ENCODE results near the gene MTX2.

MTX2 gene

DNA sequence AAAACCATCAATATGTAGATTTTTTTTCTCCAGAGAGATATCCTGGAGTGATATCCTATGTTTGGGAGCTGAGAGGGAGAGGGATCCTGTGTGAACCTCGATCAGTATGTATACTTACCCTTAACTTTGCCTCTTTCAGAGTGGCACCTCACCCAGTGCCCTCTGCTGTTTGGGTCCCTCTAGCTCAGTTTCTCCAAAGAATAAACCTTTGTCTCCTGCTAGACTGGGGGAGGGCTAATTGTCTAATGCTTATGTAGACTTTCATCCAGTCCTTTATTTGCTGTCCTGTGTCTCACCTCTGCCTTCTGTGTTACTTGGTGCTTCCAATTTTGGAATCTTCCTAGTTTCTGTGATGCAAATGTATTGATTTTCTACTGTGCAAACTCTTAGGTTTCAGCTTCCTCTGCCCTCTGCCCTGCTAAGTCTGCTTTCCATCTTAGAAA, 48.4 kb downstream of the MTX2 start:
- TF ChIP-seq TARDBP (IDR thresholded peaks at IDR 0.05) (no peak), FOXM1 (IDR thresholded peaks at IDR 0.05; ENCODE audit: borderline replicate concordance) (no peak), ARNT (IDR thresholded peaks at IDR 0.05) (no peak), BHLHE40 (IDR thresholded peaks at IDR 0.05; ENCODE audit: borderline replicate concordance) (no peak), NFRKB (IDR thresholded peaks at IDR 0.05) (no peak), ZNF384 (IDR thresholded peaks at IDR 0.05) (no peak), PKNOX1 (IDR thresholded peaks at IDR 0.05) (no peak), L3MBTL2 (conservative IDR thresholded peaks at IDR 0.05) (no peak), FOXA1 (IDR thresholded peaks at IDR 0.05) (no peak), HDGF (IDR thresholded peaks at IDR 0.05; ENCODE audit: borderline replicate concordance) (no peak), CTBP1 (IDR thresholded peaks at IDR 0.05; ENCODE audit: borderline replicate concordance) (no peak), FOXK2 (IDR thresholded peaks at IDR 0.05) (no peak), SUZ12 (IDR thresholded peaks at IDR 0.05) (no peak), ELF4 (IDR thresholded peaks at IDR 0.05) (no peak), LEF1 (IDR thresholded peaks at IDR 0.05; ENCODE audit: borderline replicate concordance) (no peak), SP1 (IDR thresholded peaks at IDR 0.05) (no peak)
- CTCF ChIA-PET: interaction anchor here (0.6 kb wide), 1 partner anchor 145 kb away, joined by 4 read pairs; no protein-coding TSS in a partner anchor
- POLR2A ChIA-PET: no interaction called here
- DNase-seq (ENCODE audit: extremely low spot score): no peak

DNA sequence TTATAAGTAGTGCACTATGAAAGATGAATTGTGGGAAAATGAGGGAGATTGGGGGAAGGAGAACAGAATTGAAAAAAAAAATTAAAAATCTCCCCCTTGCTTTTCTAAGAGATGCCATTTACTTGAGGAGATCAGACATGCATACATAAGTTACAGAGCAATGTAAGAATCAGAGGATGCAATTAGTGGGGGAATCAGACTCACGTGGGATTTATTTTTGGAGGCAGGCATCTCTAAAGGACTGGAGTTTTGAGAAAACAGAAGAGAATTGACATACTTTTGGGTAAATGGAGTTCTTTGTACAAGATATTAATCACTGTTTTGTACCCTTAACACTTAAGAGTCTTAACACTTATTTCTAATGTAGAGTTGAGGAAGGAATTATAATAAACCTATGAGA, 52.7 kb downstream of the MTX2 start:
- no peak for DNase-seq (ENCODE audit: extremely low spot score)
- CTCF ChIA-PET: interaction anchor here (1.3 kb wide), 1 partner anchor 182 kb away, joined by 4 read pairs; no protein-coding TSS in a partner anchor
- POLR2A ChIA-PET: no interaction called here
- TF ChIP-seq ARNT (IDR thresholded peaks at IDR 0.05): no peak
- TF ChIP-seq TARDBP (IDR thresholded peaks at IDR 0.05): no peak
- no peak for TF ChIP-seq LEF1 (IDR thresholded peaks at IDR 0.05; ENCODE audit: borderline replicate concordance)
- TF ChIP-seq CTBP1 (IDR thresholded peaks at IDR 0.05; ENCODE audit: borderline replicate concordance): no peak
- TF ChIP-seq BHLHE40 (IDR thresholded peaks at IDR 0.05; ENCODE audit: borderline replicate concordance): no peak
- no peak for TF ChIP-seq FOXK2 (IDR thresholded peaks at IDR 0.05)
- TF ChIP-seq NFRKB (IDR thresholded peaks at IDR 0.05): no peak
- TF ChIP-seq PKNOX1 (IDR thresholded peaks at IDR 0.05): no peak

DNA sequence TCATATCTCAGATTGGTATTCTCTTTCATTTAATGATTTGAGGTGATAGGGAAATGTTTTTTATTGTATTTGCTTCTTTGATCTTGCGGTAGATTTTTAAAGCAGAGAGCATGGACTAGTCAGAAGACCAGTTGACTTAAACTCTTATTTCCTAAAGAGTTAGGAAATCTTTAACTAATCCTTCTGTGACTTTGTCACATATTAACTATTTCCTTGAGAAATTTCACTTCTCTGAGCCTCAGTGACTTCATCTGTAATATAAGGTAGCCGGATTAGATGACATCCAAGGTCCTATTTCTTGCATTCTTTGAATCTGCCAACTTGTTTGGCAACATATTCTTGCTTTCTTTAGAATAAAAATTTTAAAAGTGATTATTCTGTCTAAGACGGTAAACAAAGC, 55.6 kb downstream of the MTX2 start:
- no peak for DNase-seq (ENCODE audit: extremely low spot score)
- ChIA-PET CTCF (no interaction called here), POLR2A (no interaction called here)
- no peak for TF ChIP-seq BHLHE40 (IDR thresholded peaks at IDR 0.05; ENCODE audit: borderline replicate concordance)

DNA sequence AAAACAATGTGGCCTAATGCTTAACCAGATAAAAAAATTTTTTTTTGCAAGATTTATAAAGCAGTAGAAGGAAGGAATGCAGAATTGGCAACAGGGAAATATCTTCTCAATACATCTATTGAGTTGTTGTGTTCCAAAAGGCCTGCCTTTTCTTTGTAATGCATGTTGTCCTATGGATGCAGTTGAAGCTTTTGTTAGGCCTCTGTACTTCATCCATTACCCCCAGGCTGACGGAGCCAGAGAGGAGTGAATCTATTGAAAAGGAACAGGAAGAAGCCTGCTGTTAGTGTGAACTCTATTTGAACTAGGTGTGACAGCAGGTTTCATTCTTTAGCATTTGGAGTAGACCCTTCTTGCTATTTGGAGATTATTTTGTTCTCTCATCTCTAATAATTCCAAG, 56.5 kb downstream of the MTX2 start:
- no peak for TF ChIP-seq L3MBTL2 (conservative IDR thresholded peaks at IDR 0.05)
- no peak for TF ChIP-seq ARNT (IDR thresholded peaks at IDR 0.05)
- TF ChIP-seq ELF4 (IDR thresholded peaks at IDR 0.05): no peak
- no peak for TF ChIP-seq FOXK2 (IDR thresholded peaks at IDR 0.05)
- no peak for TF ChIP-seq BHLHE40 (IDR thresholded peaks at IDR 0.05; ENCODE audit: borderline replicate concordance)
- TF ChIP-seq FOXM1 (IDR thresholded peaks at IDR 0.05; ENCODE audit: borderline replicate concordance): no peak
- no peak for TF ChIP-seq SP1 (IDR thresholded peaks at IDR 0.05)
- no peak for TF ChIP-seq HDGF (IDR thresholded peaks at IDR 0.05; ENCODE audit: borderline replicate concordance)
- no peak for TF ChIP-seq FOXA1 (IDR thresholded peaks at IDR 0.05)
- ChIA-PET POLR2A (no interaction called here), CTCF (no interaction called here)
- peak; percentile 6 for DNase-seq (ENCODE audit: extremely low spot score)

DNA sequence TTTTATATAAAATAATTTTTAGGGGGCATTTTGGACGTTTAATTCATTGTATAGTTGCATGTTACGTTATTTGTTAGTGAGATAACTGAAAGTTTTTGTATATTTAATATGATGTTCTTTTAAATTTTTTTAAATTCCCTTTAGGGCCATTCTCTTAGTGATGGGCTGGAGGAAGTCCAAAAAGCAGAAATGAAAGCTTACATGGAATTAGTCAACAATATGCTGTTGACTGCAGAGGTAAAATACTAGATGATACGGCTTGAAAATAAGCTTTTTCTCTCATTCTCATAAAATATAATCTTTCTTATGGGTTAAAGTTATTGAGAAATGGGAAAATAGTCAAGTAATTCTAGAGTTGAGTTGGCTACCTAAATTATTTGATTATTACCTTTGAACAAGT, 58.9 kb downstream of the MTX2 start:
- no peak for DNase-seq (ENCODE audit: extremely low spot score)
- ChIA-PET CTCF (no interaction called here), POLR2A (no interaction called here)
- no peak for TF ChIP-seq LEF1 (IDR thresholded peaks at IDR 0.05; ENCODE audit: borderline replicate concordance)
- TF ChIP-seq FOXA1 (IDR thresholded peaks at IDR 0.05): no peak
- TF ChIP-seq FOXM1 (IDR thresholded peaks at IDR 0.05; ENCODE audit: borderline replicate concordance): no peak
- TF ChIP-seq SUZ12 (IDR thresholded peaks at IDR 0.05): no peak
- no peak for TF ChIP-seq SP1 (IDR thresholded peaks at IDR 0.05)

GRCh38 chr2:176330612-176331011, 61.4 kb downstream of the MTX2 start:
- POLR2A ChIA-PET: no interaction called here
- CTCF ChIA-PET: no interaction called here
- TF ChIP-seq ELF4 (IDR thresholded peaks at IDR 0.05) (no peak), FOXM1 (IDR thresholded peaks at IDR 0.05; ENCODE audit: borderline replicate concordance) (no peak), LEF1 (IDR thresholded peaks at IDR 0.05; ENCODE audit: borderline replicate concordance) (no peak), CTBP1 (IDR thresholded peaks at IDR 0.05; ENCODE audit: borderline replicate concordance) (no peak), HDGF (IDR thresholded peaks at IDR 0.05; ENCODE audit: borderline replicate concordance) (no peak), FOXA1 (IDR thresholded peaks at IDR 0.05) (no peak), FOXK2 (IDR thresholded peaks at IDR 0.05) (no peak), L3MBTL2 (conservative IDR thresholded peaks at IDR 0.05) (no peak), ZNF384 (IDR thresholded peaks at IDR 0.05) (no peak), ARNT (IDR thresholded peaks at IDR 0.05) (no peak), SP1 (IDR thresholded peaks at IDR 0.05) (no peak), PKNOX1 (IDR thresholded peaks at IDR 0.05) (no peak), TARDBP (IDR thresholded peaks at IDR 0.05) (no peak), SUZ12 (IDR thresholded peaks at IDR 0.05) (no peak), NFRKB (IDR thresholded peaks at IDR 0.05) (no peak), BHLHE40 (IDR thresholded peaks at IDR 0.05; ENCODE audit: borderline replicate concordance) (no peak)

GRCh38 chr2:176331646-176332045, 62.4 kb downstream of the MTX2 start:
- ChIA-PET CTCF (no interaction called here), POLR2A (no interaction called here)
- TF ChIP-seq HDGF (IDR thresholded peaks at IDR 0.05; ENCODE audit: borderline replicate concordance): no peak
- no peak for TF ChIP-seq FOXA1 (IDR thresholded peaks at IDR 0.05)
- TF ChIP-seq PKNOX1 (IDR thresholded peaks at IDR 0.05): no peak
- no peak for TF ChIP-seq TARDBP (IDR thresholded peaks at IDR 0.05)
- no peak for TF ChIP-seq SUZ12 (IDR thresholded peaks at IDR 0.05)
- TF ChIP-seq FOXK2 (IDR thresholded peaks at IDR 0.05): no peak
- no peak for TF ChIP-seq ZNF384 (IDR thresholded peaks at IDR 0.05)
- no peak for TF ChIP-seq ELF4 (IDR thresholded peaks at IDR 0.05)
- no peak for TF ChIP-seq BHLHE40 (IDR thresholded peaks at IDR 0.05; ENCODE audit: borderline replicate concordance)
- no peak for TF ChIP-seq ARNT (IDR thresholded peaks at IDR 0.05)
- no peak for TF ChIP-seq L3MBTL2 (conservative IDR thresholded peaks at IDR 0.05)
- no peak for TF ChIP-seq NFRKB (IDR thresholded peaks at IDR 0.05)
- no peak for TF ChIP-seq SP1 (IDR thresholded peaks at IDR 0.05)
- no peak for TF ChIP-seq LEF1 (IDR thresholded peaks at IDR 0.05; ENCODE audit: borderline replicate concordance)
- no peak for DNase-seq (ENCODE audit: extremely low spot score)

More at GRCh38 chr2:176330612-176331011, 61.4 kb downstream of the MTX2 start:
- DNase-seq (ENCODE audit: extremely low spot score): no peak
